Ureter (tissue), 1 donor: ENCODE results near the gene RAB3B. TPM values are rescaled to one million over a fixed set of nuclear protein-coding genes. Genes with fewer than 3 reads are reported as not detected.
"Not testable (repeated sequence)": the region's sequence is repeated elsewhere in the genome, so short reads cannot be mapped to it uniquely, and the experiment has no call there.

ENCODE experiments used
- DNase-seq: peaks from one replicate; pipeline ENCODE4 v3.0.0-alpha.2; 2020; ENCODE audit warnings: low spot score
- total RNA-seq: library from RNA; stranded (reverse); gene quantifications from one replicate; pipeline ENCODE4 v1.2.4, GENCODE V29; 2023
- donor health status: DM: yes; HTN: yes; CAD: no.

RAB3B gene
- total RNA-seq = 1.4 TPM

DNA sequence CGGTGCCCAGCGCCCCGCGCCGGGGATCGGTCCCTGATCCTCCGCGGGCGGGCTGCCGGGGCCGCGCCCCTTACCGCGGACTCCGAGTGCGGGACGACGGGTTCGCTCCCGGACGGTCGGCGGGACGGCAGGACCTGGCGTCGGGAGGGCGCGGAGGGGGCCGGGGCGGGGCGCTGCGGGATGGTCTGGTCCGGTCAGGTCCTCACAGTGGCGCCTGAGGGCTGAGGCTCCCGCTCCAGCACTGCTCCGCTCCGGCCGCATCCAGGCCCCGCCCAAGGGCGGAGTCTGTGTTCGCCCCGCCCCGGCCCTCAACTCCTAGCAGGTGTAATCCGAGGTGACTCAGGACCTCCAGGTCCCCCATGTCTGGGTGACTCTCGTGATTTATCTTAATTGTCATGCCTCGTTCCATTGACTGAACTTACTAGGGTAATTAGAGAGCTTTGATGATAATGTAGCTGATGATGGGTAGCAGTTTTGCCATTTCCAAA, at the start of gene RAB3B:
Gene RAB3B, minus strand, starts transcription at position 223 of the 488 bp plus-strand sequence. CDS start 13,583 bp downstream, outside the sequence.
- DNase-seq = peak; percentile 67

DNA sequence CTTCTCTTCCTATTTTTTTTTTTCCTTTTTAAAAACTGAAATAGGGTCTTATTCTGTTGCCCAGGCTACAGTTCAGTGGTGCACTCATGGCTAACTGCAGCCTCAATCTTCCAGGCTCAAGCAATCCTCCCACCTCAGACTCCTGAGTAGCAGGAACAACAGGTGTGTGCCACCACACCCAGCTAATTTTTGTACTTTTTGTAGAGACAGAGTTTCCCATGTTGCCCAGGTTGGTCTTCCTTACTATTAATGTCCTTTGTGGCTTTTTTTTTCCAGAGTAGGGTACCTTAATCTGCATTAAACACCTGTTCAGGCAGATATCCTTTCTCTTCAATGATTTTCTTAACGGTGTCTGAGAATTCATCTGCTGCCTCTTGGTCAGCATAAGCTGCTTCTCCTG, 47.4 kb upstream of the RAB3B start:
- DNase-seq = no peak

- DNase-seq = no peak
These were observed 46.9 kb upstream of the RAB3B start for GRCh38 chr1:52037402-52037814.

DNA sequence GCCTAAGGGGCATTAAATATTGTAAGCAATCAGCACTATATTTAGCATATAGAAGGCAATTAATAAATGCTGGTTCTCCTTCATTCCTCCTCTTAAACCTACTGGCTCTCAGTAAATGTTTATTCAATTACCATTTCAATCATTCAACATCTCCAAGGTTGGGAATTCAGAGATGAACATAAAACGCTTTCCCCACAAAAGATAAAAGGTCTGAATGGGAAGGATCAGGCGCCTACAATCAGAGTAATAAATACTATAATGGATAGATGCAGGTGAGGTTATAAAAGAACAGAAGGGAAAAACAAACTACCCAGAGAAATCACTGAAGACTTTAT, 43.5 kb upstream of the RAB3B start:
- no peak for DNase-seq

- peak; percentile 88 for DNase-seq
These were observed 42.9 kb upstream of the RAB3B start, which contains the start of gene KTI12 for GRCh38 chr1:52033190-52034049. Gene KTI12 (minus strand): TSS chr1:52033810. CDS start chr1:52033761, 49 bp downstream.

GRCh38 chr1:52032785-52033131, 42.3 kb upstream of the RAB3B start:
- peak; percentile 44 for DNase-seq

DNA sequence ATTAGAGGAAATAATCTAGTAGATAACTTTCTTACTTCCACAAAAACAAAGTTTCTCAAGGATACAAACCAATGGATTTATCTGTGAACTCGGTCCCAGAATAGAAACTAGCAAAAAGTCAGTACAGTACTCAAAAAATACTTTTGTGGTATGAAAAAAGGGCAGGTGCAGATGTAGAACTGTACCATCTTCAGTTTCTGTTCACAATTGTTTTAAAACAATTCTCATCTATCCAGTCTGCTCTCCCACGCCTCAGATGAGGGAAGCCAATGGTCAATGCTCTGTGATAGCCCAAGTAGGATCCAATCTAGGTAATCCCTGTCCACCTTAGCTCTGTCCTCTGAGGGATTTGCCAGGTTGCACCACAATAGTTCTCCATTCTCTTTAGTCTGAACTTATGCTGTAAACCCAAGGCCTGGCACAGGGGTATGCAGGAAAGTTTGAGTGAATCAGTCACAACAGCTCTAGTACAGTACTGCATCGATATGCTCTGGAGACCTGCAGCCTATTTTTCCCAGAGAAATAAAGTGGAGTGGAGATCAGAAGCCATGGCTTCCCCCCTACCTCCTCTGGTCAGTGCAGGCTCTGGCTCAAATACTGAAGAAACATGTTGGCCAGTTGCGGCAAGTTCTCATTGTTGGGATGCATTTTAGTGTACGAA, 41.8 kb upstream of the RAB3B start:
- DNase-seq = no peak

DNA sequence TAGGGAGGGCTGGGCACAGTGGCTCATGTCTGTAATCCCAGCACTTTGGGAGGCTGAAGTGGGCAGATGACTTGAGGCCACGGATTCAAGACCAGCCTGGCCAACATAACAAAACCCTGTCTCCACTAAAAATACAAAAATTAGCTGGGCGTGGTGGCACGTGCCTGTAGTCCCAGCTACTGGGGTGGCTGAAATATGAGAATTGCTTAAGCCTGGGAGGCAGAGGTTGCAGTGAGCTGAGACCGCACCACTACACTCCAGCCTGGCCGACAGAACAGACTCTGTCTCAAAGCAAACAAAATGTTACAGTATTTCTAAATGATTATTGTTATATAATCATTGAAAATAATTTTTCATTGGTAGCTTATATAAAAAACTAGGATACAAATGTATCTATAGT, 38.3 kb upstream of the RAB3B start:
- DNase-seq = not testable (repeated sequence)

- no peak for DNase-seq
These were observed 37.8 kb upstream of the RAB3B start for GRCh38 chr1:52028328-52028727.

- DNase-seq = no peak
These were observed 35.8 kb upstream of the RAB3B start for GRCh38 chr1:52026278-52026677.

- no peak for DNase-seq
These were observed 31.6 kb upstream of the RAB3B start for GRCh38 chr1:52022133-52022532.

DNA sequence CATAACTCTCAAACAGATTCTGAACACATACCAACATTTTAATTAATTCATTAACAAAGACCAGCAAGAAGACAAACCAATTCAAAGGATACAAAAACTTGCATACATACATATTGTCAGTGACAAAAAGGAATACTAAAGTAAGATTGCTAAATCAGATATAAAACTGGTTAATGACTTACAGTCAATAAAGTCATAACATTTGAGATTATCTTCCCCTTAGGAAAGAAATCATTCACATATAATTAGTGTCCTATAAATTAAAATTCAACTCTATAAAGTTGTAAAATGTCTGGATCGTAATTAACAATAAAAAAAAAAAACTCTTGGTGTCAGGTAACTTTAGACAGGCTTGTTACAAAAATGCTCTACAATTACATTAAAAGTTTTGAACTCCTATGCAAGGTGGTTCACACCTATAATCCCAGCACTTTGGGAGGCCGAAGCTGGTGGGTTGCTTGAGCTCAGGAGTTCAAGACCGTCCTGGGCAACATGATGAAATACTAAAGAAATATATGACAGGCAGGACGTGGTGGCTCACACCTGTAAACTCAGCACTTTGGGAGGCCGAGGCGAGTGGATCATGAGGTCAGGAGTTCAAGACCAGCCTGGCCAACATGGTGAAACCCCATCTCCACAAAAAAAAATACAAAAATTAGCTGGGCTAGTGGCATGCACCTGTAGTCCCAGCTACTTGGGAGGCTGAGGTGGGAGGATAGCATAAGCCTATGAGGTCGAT, 17.7 kb upstream of the RAB3B start:
- DNase-seq = no peak

DNA sequence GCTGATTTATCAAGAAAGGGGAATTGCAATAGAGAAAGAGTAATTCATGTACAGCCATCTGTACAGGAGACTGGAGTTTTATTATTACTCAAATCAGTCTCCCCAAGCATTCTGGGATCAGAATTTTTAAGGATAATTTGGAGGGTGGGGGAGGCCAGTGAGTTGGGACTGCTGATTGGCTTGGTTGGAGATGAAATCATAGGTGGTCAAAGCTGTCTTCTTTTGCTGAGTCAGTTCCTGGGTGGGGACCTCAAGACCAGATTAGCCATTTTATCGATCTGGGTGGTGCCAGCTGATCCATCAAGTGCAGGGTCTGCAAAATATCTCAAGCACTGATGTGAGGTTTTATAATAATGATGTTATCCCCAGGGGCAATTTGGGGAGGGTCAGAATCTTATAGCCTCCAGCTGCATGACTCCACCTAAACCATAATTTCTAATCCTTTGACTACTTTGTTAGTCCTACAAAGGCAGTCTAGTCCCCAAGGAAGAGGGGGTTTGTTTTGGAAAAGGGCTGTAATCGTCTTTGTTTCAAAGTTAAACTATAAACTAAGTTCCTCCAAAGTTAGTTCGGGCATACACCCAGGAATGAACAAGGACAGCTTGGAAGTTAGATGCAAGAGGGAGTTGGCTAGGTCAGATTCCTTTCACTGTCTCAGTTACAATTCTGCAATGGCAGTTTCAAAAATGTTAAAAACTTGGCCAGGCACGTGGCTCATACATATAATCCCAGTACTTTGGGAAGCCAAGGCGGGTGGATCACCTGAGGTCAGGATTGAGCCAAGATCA, 16.9 kb upstream of the RAB3B start:
- no peak for DNase-seq

DNA sequence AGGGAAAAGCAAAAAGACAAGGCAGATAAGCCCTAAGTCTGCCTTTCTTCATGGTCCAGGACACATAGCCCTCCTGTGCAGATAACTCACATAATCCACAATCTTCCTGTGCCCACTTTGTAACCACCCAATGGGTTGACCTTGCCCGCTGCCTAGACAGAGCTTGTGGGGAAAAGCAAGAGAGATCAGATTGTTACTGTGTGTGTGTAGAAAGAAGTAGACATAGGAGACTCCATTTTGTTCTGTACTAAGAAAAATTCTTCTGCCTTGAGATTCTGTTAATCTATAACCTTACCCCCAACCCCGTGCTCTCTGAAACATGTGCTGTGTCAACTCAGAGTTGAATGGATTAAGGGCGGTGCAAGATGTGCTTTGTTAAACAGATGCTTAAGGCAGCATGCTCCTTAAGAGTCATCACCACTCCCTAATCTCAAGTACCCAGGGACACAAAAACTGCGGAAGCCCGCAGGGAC, 15.6 kb upstream of the RAB3B start:
- not testable (repeated sequence) for DNase-seq

DNA sequence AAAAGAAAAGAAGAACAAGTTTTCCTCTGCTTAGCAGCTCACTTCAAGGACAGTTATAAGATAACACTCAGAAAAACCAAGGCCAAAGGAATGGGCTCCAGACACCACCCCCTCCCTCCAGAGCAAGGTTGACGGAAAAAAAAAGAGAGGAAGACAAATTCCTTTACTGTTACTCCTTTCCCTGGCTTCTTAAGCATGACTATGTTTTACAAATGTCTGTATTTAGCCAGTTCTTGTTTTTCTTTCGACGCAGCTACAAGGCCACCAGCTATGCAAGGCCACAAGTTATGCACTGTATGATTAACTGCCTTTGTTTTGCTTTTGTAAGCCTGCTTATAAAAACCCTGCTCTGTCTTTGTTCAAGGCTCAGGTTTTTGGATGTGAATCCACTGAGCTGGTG, 15.0 kb upstream of the RAB3B start:
- DNase-seq = not testable (repeated sequence)

DNA sequence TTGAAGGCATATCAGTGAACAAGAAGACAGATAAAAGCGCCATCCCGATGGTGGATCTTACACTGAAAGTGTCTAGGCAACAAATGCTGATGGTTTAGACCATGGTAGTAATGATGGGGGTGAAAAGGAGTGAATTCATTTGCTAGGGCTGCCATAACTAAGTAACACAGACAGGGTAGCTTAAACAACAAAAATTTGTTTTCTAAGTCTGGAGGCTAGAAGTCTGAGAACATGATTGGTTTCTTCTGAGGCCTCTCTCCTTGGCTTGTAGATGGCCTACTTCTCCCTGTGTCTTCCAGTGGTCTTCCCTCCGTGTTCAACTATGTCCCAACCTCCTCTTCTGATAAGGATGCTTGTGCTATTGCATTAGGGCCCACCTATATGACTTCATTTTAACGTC, 13.4 kb upstream of the RAB3B start:
- DNase-seq = no peak

DNA sequence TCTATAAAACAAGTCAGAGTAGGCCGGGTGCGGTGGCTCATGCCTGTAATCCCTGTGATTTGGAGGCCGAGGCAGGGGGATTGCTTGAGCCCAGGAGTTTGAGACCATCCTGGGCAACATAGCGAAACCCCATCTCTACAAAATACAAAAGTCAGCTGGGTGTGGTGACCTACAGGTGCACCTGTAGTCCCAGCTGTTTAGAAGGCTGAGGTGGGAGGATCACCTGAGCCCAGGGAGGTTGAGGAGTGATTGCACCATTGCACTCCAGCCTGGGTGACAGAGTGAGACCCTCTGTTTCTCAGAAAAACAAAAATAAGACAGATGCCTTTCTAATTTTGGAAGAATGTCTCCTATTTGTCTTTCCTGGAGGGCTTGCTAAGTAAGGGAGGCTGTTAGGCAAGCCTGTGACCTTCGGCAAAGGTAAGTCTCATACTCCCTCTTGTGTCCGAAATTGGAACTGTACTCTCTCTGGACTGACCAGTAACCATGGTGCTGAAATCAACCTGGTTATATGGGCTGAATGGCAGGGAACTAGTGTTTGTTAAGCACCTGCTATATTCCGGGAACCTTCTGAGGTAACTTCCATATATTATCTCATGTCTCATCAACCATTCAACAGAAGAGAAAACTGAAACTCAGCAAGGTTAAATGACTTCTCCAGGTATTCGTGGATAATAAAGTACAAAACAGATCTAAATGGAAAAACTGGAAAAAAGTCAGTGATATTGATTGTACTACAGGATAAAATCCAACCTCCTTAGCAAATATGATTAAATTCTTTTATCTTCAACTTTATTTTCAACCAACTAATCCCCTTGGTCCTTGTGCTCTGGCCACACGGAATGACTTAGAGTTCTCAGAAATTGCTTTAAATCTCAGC, 11.8 kb upstream of the RAB3B start:
- DNase-seq = peak; percentile 76

- DNase-seq = no peak
These were observed 8.2 kb upstream of the RAB3B start for GRCh38 chr1:51998701-51999100.

DNA sequence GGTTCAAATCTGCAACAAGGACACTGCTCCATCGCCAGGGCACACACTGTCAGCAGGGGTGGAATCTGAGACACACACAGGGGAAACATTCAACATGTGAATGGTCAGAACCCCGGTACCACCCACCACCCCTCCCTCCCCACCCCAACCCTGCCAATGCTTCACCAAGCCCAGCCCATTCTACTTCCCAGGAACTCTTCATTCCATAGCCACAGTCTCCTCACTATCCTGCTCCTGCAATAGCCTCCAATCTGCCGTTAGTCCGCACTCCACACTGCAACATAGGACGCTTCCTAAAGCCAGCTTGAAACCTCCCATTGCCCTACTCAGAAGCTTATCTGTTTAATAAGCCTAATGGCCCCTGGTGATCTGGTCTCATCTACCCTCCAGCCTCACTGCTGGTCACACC, 7.5 kb upstream of the RAB3B start:
- DNase-seq = no peak
